Prostate gland (tissue), 2 donors: ENCODE measurements around the gene LENG9. TPM values are rescaled to one million over a fixed set of nuclear protein-coding genes. Genes with fewer than 3 reads are reported as not detected.
A peak's percentile ranks its signal among the peaks of the same experiment; 100 is the strongest.

Experiments
- DNase-seq: peaks from one replicate; pipeline ENCODE4 v3.0.0-alpha.2; 2019; ENCODE audit warnings: low spot score
- H3K27ac ChIP-seq, 2 donors: fragments of 200-600 bp; sonication (generic); 2 replicates each; pipeline ENCODE4 v1.5.1; 2017 to 2019
- H3K27me3 ChIP-seq: fragments of 200-600 bp; sonication (generic); replicated peaks from 2 replicates; pipeline ENCODE4 v1.5.1; 2019; ENCODE audit not compliant: insufficient read depth
- H3K36me3 ChIP-seq, 2 donors: fragments of 200-600 bp; sonication (generic); 1 replicate in 1 of 2; 2 replicates in 1 of 2; pipeline versions ENCODE4 v1.5.1 to v1.8.1; 2017 to 2019
- H3K4me1 ChIP-seq: fragments of 200-600 bp; sonication (generic); replicated peaks from 2 replicates; pipeline ENCODE4 v1.5.1; 2019
- H3K4me3 ChIP-seq, 2 donors: fragments of 200-600 bp; sonication (generic); 2 replicates each; pipeline ENCODE4 v1.5.1; 2017 to 2019
- H3K9me3 ChIP-seq: fragments of 200-600 bp; sonication (generic); 2 replicates; pipeline ENCODE4 v1.5.1; 2017
- CTCF ChIP-seq, 4 experiments: fragments of 200-600 bp in 2 of 4; fragments of 450-650 bp in 2 of 4; sonication (generic) in 2 of 4; IDR thresholded peaks; 1 replicate in 3 of 4; 2 replicates in 1 of 4; pipeline ENCODE4 v1.5.1; 2016 to 2019; ENCODE audit warnings: antibody characterized with exemption in 4 of 4, mild to moderate bottlenecking in 2 of 4, moderate library complexity in 2 of 4
- POLR2A ChIP-seq: fragments of 450-650 bp; IDR thresholded peaks from one replicate; pipeline ENCODE4 v1.6.1; 2016; ENCODE audit warnings: antibody characterized with exemption, mild to moderate bottlenecking
- POLR2AphosphoS5 ChIP-seq: sonication (generic); formaldehyde crosslinking; IDR thresholded peaks from one replicate; pipeline ENCODE4 v1.6.1; 2017; ENCODE audit warnings: antibody characterized with exemption
- WGBS: methylation state at CpG from one replicate; pipeline ENCODE4 v1.1.5; 2018; 5-methylcytosine and 5-hydroxymethylcytosine counted together
- intact Hi-C: fragments of 100-400 bp; cut with DNase I; formaldehyde crosslinking; loops from one replicate; pipeline ENCODE4 v1.14.2; 2022
- total RNA-seq, 2 donors: library from RNA; depleted of rRNA; stranded (reverse); fragments of >200 nt; gene quantifications; one replicate each; pipeline ENCODE4 v1.1.0, GENCODE V29; 2016

Gene LENG9
- total RNA-seq, 2 donors from 2014 or later = 18.6 to 22.2 TPM

- TF ChIP-seq CTCF (IDR thresholded peaks at IDR 0.05) (no peak), POLR2AphosphoS5 (no peak)
- intact Hi-C loops = no loop called here
- no peak overlapping the region for H3K27ac ChIP-seq
- no peaks in the 10 kb centered on the region for H3K9me3 ChIP-seq
- DNase-seq = no peak
- no peak overlapping the region for H3K4me3 ChIP-seq
- WGBS = 87% methylated on average over 11 of the region's 11 CpGs
- H3K36me3 ChIP-seq = peaks cover 47 to 50% of the 10 kb centered on the region in 2 donors
- no peaks in the 10 kb centered on the region for H3K27me3 ChIP-seq
- peaks cover 10% of the 10 kb centered on the region for H3K4me1 ChIP-seq
Measured at GRCh38 chr19:54452626-54453025, 11.0 kb downstream of the LENG9 start.

GRCh38 chr19:54451997-54452396 is 11.6 kb downstream of the LENG9 start:
- no peak overlapping the region for H3K27ac ChIP-seq
- H3K4me1 ChIP-seq = peaks cover 12% of the 10 kb centered on the region
- no peak for DNase-seq
- H3K9me3 ChIP-seq = no peaks in the 10 kb centered on the region
- WGBS = 87% methylated on average over 11 of the region's 11 CpGs
- no peak overlapping the region for H3K4me3 ChIP-seq
- no peaks in the 10 kb centered on the region for H3K27me3 ChIP-seq
- intact Hi-C loops = no loop called here
- H3K36me3 ChIP-seq = peaks cover 44 to 45% of the 10 kb centered on the region in 2 donors
- TF ChIP-seq POLR2A (no peak), POLR2AphosphoS5 (no peak)

- Histone ChIP-seq H3K36me3 (peaks cover 38 to 39% of the 10 kb centered on the region in 2 donors), H3K27me3 (no peaks in the 10 kb centered on the region), H3K27ac (no peak overlapping the region), H3K9me3 (no peaks in the 10 kb centered on the region), H3K4me1 (peaks cover 14% of the 10 kb centered on the region), H3K4me3 (no peak overlapping the region)
- no peak for TF ChIP-seq CTCF (IDR thresholded peaks at IDR 0.05)
- no peak for TF ChIP-seq POLR2AphosphoS5
- no peak for TF ChIP-seq POLR2A
- intact Hi-C loops = no loop called here
- DNase-seq = no peak
- 75% methylated on average over 9 of the region's 9 CpGs for WGBS
Measured at GRCh38 chr19:54451331-54451871, 12.2 kb downstream of the LENG9 start.

- DNase-seq = no peak
- Histone ChIP-seq H3K4me1 (peaks cover 14% of the 10 kb centered on the region), H3K27me3 (no peaks in the 10 kb centered on the region), H3K36me3 (peaks cover 22 to 25% of the 10 kb centered on the region in 2 donors), H3K27ac (peak overlapping the region; percentile 95 to 97), H3K9me3 (no peaks in the 10 kb centered on the region), H3K4me3 (peak overlapping the region; percentile 91 to 94)
- 1% methylated on average over 21 of the region's 21 CpGs for WGBS
- TF ChIP-seq POLR2AphosphoS5 (no peak), CTCF (IDR thresholded peaks at IDR 0.05) (no peak), POLR2A (no peak)
- intact Hi-C loops = no loop called here
Measured at GRCh38 chr19:54449701-54450069, 13.9 kb downstream of the LENG9 start.

GRCh38 chr19:54448774-54449700 is 14.5 kb downstream of the LENG9 start, which contains the start of gene LENG8:
TSS of gene LENG8 (plus strand) at chr19:54449199. CDS start at chr19:54451345, 2,146 bp downstream.
- Histone ChIP-seq H3K4me3 (peak within 1 kb of the TSS; percentile 91 to 94), H3K4me1 (peaks cover 14% of the 10 kb centered on the region), H3K36me3 (peaks cover 17 to 19% of the 10 kb centered on the region in 2 donors), H3K27me3 (no peaks in the 10 kb centered on the region), H3K27ac (peak within 1 kb of the TSS; percentile 95 to 97), H3K9me3 (no peaks in the 10 kb centered on the region)
- WGBS = under 1% methylated on average over 95 of the region's 96 CpGs
- intact Hi-C loops = no loop called here
- DNase-seq = peak; percentile 99
- peak in 2 of 4 experiments; percentile 19 to 24 for TF ChIP-seq CTCF (IDR thresholded peaks at IDR 0.05)
- peak; percentile 99 for TF ChIP-seq POLR2AphosphoS5
- TF ChIP-seq POLR2A = peak; percentile 94
